Skeletal muscle satellite cell (primary cell): Measurements from ENCODE around the gene GPRC5B.

ENCODE experiments used
- H3K27me3 ChIP-seq: 2 replicates; pipeline ENCODE4 v1.7.0; 2013; ENCODE audit warnings: low read length; ENCODE audit not compliant: control insufficient read depth, insufficient read depth
- H3K36me3 ChIP-seq: 2 replicates; pipeline ENCODE4 v1.7.0; 2013; ENCODE audit warnings: mild to moderate bottlenecking, control low read depth, low read length; ENCODE audit not compliant: insufficient read depth
- H3K4me1 ChIP-seq: 2 replicates; pipeline ENCODE4 v1.7.0; 2013; ENCODE audit warnings: low read length; ENCODE audit not compliant: control insufficient read depth, insufficient read depth
- H3K4me2 ChIP-seq: 2 replicates; pipeline ENCODE4 v1.7.0; 2013; ENCODE audit warnings: mild to moderate bottlenecking, low read length
- H3K4me3 ChIP-seq: 2 replicates; pipeline ENCODE4 v1.7.0; 2013; ENCODE audit warnings: low read length
- H3K9ac ChIP-seq: 2 replicates; pipeline ENCODE4 v1.7.0; 2013; ENCODE audit warnings: mild to moderate bottlenecking, low read depth, low read length, moderate library complexity
- H3K9me3 ChIP-seq: replicated peaks from 2 replicates; pipeline ENCODE4 v1.7.0; 2013; ENCODE audit warnings: mild to moderate bottlenecking, control low read depth, low read length

GPRC5B gene

GRCh38 chr16:19912455-19913339, 28.0 kb upstream of the GPRC5B start:
- Histone ChIP-seq H3K9me3 (no peaks in the 10 kb centered on the region), H3K4me2 (no peak overlapping the region), H3K4me1 (peaks cover 4% of the 10 kb centered on the region), H3K36me3 (no peaks in the 10 kb centered on the region), H3K27me3 (no peaks in the 10 kb centered on the region), H3K4me3 (no peak overlapping the region), H3K9ac (no peak overlapping the region)

- Histone ChIP-seq H3K36me3 (no peaks in the 10 kb centered on the region), H3K9ac (no peak overlapping the region), H3K4me3 (no peak overlapping the region), H3K4me1 (peaks cover 4% of the 10 kb centered on the region), H3K27me3 (no peaks in the 10 kb centered on the region), H3K9me3 (no peaks in the 10 kb centered on the region), H3K4me2 (no peak overlapping the region)
Measured at GRCh38 chr16:19911747-19912454, 27.3 kb upstream of the GPRC5B start.

DNA sequence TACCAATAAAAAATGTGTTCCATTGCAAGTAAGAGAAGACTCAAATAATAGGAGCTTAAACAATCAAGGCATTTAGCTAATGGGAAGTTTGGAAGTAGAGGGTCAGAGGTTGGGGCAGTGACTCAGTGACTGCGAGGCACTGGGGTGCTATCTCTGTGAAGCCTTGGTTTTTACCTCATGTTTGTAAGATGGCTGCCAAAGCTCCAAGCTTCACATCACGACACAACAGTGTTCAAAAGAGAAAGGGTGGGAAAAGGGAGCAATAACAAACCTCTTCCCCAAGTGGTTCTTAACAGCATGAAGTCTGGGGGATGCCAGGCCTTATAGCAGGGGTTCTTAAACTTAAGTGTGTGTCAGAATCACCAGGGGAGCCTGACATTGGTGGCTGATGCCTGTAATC, 26.6 kb upstream of the GPRC5B start:
- H3K9ac ChIP-seq: no peak overlapping the region
- H3K27me3 ChIP-seq: peaks cover 1% of the 10 kb centered on the region
- no peaks in the 10 kb centered on the region for H3K36me3 ChIP-seq
- no peak overlapping the region for H3K4me2 ChIP-seq
- no peaks in the 10 kb centered on the region for H3K9me3 ChIP-seq
- no peak overlapping the region for H3K4me3 ChIP-seq
- peaks cover 4% of the 10 kb centered on the region for H3K4me1 ChIP-seq

DNA sequence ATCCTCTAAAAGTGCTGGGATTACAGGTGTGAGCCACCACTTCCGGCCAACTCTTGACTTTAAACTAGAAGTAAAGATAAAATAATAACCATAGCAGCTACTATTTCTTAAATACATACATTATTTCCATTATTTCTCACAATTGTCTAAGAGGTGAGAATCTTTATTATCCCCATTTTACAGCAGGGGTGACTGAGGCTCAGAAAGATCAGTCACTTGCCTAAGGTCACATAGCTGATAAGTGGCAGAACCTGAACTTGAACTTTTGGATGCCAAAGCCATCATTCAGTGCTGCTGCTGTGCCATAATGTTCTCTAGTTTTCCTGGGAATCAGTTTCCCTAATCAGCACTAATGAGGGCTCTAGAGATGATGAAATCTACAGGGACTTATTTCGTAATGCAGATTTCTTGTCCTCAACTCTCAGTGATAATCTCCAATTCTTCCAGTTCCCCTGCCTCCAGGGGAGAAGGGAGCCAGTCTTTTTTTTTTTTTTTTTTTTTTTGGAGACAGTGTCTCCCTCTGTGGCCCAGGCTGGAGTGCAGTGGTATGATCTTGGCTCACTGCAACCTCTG, 25.2 kb upstream of the GPRC5B start:
- Histone ChIP-seq H3K9ac (no peak overlapping the region), H3K27me3 (peaks cover 9% of the 10 kb centered on the region), H3K4me3 (no peak overlapping the region), H3K9me3 (no peaks in the 10 kb centered on the region), H3K36me3 (no peaks in the 10 kb centered on the region), H3K4me1 (peaks cover 4% of the 10 kb centered on the region), H3K4me2 (no peak overlapping the region)

DNA sequence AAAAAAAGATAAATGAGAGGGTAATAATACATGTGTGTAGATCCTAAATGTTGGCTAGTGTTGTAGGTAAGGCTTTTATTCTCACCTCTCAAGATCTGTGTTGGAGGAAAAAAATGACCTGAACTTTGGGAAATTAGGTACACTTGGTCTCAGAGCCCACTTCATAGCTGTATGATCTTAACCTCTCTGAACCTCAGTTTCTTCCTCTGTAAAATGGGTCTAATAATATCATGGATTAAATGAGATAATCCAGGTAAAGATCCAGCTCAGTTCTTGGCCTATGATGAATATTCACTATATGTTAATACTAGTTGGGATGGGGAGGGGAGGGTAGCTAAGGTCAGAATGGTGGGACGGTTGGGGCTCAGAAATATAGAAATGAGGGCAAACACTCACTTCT, 24.3 kb upstream of the GPRC5B start:
- no peaks in the 10 kb centered on the region for H3K36me3 ChIP-seq
- H3K9me3 ChIP-seq: no peaks in the 10 kb centered on the region
- H3K4me2 ChIP-seq: no peak overlapping the region
- no peak overlapping the region for H3K9ac ChIP-seq
- peaks cover 4% of the 10 kb centered on the region for H3K4me1 ChIP-seq
- no peak overlapping the region for H3K4me3 ChIP-seq
- peaks cover 9% of the 10 kb centered on the region for H3K27me3 ChIP-seq

DNA sequence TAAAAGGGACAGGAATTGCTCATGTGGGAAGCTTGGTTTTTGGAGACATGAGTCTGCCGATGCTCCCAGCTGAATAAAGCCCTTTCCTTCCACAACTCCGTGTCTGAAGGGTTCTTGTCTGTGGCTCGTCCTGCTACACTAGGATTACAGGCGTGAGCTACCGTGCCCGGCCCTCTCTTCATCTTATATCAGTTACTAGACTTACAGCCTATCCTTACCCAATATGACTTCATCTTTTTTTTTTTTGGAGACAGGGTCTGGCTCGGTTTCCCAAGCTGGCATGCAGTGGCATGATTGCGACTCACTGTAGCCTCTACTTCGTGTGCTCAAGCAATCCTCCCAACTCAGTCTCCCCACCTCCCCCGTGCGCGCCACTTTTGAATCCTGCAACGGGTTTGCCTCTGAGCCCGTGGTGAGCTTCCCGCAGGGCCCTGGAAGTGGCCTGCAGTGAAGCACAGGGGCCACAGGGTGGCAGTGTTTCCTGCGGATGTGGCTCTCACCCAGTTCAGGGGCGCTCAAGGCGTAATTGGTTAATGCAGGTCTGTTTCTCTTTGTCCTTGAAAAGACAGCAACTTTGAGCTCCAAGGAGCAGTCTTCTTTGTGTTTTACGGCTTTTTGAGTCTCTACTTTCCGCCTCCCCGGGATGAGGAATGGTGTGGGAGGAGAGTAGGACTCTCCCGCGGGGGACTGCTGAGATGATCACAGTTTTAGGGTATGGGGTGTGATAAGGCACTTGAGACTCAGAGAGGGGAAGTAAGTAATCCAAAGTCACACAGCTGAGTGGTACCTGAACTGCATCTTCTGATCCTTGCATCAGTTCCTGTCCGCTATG, 22.7 kb upstream of the GPRC5B start:
- H3K9ac ChIP-seq: no peak overlapping the region
- H3K4me1 ChIP-seq: no peaks in the 10 kb centered on the region
- H3K27me3 ChIP-seq: peaks cover 9% of the 10 kb centered on the region
- no peaks in the 10 kb centered on the region for H3K9me3 ChIP-seq
- no peaks in the 10 kb centered on the region for H3K36me3 ChIP-seq
- no peak overlapping the region for H3K4me3 ChIP-seq
- peak overlapping the region; percentile 59 for H3K4me2 ChIP-seq

GRCh38 chr16:19901164-19901563, 16.5 kb upstream of the GPRC5B start:
- no peaks in the 10 kb centered on the region for H3K4me1 ChIP-seq
- no peak overlapping the region for H3K4me3 ChIP-seq
- peaks cover 7% of the 10 kb centered on the region for H3K27me3 ChIP-seq
- no peaks in the 10 kb centered on the region for H3K9me3 ChIP-seq
- H3K9ac ChIP-seq: no peak overlapping the region
- no peak overlapping the region for H3K4me2 ChIP-seq
- no peaks in the 10 kb centered on the region for H3K36me3 ChIP-seq

- Histone ChIP-seq H3K36me3 (no peaks in the 10 kb centered on the region), H3K4me2 (no peak overlapping the region), H3K4me3 (no peak overlapping the region), H3K4me1 (no peaks in the 10 kb centered on the region), H3K9me3 (no peaks in the 10 kb centered on the region), H3K27me3 (peaks cover 6% of the 10 kb centered on the region), H3K9ac (no peak overlapping the region)
Measured at GRCh38 chr16:19899605-19899955, 14.9 kb upstream of the GPRC5B start.

DNA sequence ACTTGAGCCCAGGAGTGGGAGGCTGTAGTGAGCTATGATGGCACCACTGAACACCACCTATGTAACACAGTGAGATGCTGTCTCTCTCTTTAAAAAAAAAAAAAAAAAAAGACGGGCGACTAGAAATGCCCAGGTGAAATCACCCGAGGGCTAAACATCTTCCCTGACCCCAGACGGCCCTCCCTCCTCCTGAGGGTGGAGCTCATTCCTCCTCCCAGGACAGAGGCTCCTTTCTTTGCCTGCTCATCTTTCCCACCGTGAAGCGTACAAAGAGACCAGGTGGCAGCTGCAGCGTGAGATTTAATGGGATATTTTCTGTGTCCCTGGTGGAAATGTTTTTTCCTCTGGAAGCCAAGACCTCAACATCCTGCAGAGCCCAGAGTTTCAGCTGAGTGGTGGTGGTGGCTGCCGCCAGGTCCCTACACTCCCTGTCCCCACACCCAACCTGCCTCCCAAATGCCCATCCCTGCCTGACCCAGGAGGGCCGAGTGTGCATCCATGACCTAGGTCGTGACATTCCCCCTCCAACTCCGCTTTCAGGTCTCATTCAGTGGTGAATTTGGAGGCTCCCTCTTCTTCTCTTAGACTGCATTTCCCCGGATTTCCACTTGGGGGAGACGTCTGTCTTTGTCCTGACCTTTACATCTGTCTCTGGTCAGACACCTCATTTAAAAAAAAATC, 14.4 kb upstream of the GPRC5B start:
- Histone ChIP-seq H3K27me3 (peaks cover 6% of the 10 kb centered on the region), H3K9ac (no peak overlapping the region), H3K4me2 (no peak overlapping the region), H3K9me3 (no peaks in the 10 kb centered on the region), H3K4me3 (no peak overlapping the region), H3K36me3 (no peaks in the 10 kb centered on the region), H3K4me1 (no peaks in the 10 kb centered on the region)

- H3K4me2 ChIP-seq: no peak overlapping the region
- H3K27me3 ChIP-seq: peaks cover 6% of the 10 kb centered on the region
- no peak overlapping the region for H3K4me3 ChIP-seq
- no peaks in the 10 kb centered on the region for H3K4me1 ChIP-seq
- no peak overlapping the region for H3K9ac ChIP-seq
- H3K9me3 ChIP-seq: no peaks in the 10 kb centered on the region
- H3K36me3 ChIP-seq: no peaks in the 10 kb centered on the region
Measured at GRCh38 chr16:19898166-19898565, 13.5 kb upstream of the GPRC5B start.

DNA sequence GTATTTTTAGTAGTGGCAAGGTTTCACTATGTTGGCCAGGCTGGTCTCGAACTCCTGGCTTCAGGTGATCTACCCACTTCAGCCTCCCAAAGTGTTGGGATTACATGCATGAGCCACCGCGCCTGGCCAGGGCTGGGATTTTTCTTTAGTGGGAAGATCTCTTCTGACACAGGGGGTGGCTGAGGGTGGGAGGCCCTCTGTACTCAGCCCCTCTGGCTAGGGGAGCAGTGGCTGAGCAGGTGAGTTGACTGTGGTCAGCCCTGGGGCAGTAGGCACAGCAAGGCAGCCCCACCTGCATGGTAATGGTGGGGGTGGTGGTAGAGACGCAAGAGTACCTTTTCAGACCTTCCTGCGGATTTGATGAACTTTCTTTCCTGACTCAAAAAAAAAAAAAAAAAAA, 12.3 kb upstream of the GPRC5B start:
- Histone ChIP-seq H3K9ac (no peak overlapping the region), H3K27me3 (peaks cover 9% of the 10 kb centered on the region), H3K4me2 (no peak overlapping the region), H3K4me3 (no peak overlapping the region), H3K36me3 (no peaks in the 10 kb centered on the region), H3K9me3 (no peaks in the 10 kb centered on the region), H3K4me1 (no peaks in the 10 kb centered on the region)
